ENCODE results near the gene RFXAP. TPM values are rescaled to one million over a fixed set of nuclear protein-coding genes. Genes with fewer than 3 reads are reported as not detected.

The RFXAP gene
- total and polyA plus RNA-seq, 2 experiments from 2014 or later = 1.8 to 2.2 TPM

- peak; percentile 45 for DNase-seq
- 67 to 70% methylated on average over 6 of the region's 6 CpGs for WGBS, 2 experiments (ENCODE audit: low coverage in 1 of 2, low lambda C conversion rate in 2 of 2, missing lambda C conversion rate in 2 of 2)
Observed at GRCh38 chr13:36848199-36848982, 29.4 kb downstream of the RFXAP start.

DNA sequence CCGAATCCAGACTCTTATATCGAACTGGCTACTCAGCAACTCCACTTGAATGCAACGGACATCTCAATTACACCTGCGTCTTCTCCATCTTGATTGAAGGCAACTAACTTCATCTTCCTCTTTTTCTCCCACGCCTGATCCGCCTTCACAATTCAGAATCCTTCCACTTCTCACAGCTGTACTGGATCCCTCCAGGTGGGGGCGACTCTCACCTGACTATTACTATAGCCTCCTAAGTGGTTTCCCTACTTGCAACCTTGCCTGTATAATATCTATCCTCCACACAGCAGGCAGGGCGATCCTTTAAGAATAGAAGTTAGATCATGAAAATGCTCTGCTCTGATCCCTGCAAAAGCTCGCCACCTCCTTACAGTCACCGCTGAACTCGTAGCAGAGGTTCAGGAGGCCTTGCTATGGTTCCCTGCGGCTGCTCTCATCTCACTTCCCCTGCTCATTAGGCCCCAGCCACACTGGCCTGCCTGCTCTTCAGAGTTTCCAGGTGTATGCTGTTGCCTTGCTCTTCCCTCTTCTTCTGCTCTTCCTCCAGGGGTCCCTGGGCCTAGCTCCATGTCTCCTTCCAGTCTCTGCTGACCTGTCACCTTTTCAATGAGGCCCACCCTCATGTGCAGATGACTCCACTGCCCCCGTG lies 31.9 kb downstream of the RFXAP start:
- Histone ChIP-seq H3K9me3 (ENCODE audit: low read depth) (no peaks in the 10 kb centered on the region), H3F3A (ENCODE audit: insufficient read depth) (no peaks in the 10 kb centered on the region), H3K9ac (no peak overlapping the region), H4K20me1 (ENCODE audit: insufficient read depth) (no peaks in the 10 kb centered on the region), H3K27me3 (replicated peaks; ENCODE audit: insufficient read depth) (no peaks in the 10 kb centered on the region), H3K9me2 (ENCODE audit: insufficient read depth) (no peaks in the 10 kb centered on the region), H3K27ac (no peak overlapping the region), H3K4me3 (no peak overlapping the region), H3K4me2 (ENCODE audit: unreplicated experiment) (no peak overlapping the region), H3K79me2 (ENCODE audit: insufficient read depth) (no peaks in the 10 kb centered on the region), H3K36me3 (ENCODE audit: low read depth) (no peaks in the 10 kb centered on the region), H3K4me1 (ENCODE audit: insufficient read depth) (no peaks in the 10 kb centered on the region), H2AFZ (no peak overlapping the region)
- in situ Hi-C loops (cut with MboI) = no loop called here
- WGBS, 2 experiments (ENCODE audit: low coverage in 1 of 2, low lambda C conversion rate in 2 of 2, missing lambda C conversion rate in 2 of 2) = 92 to 94% methylated on average over 13 of the region's 13 CpGs
- DNase-seq = peak; percentile 26
- TF ChIP-seq EZH2 (IDR thresholded peaks at IDR 0.05; ENCODE audit: insufficient read depth, poor library complexity, severe bottlenecking) = no peak
- TF ChIP-seq EZH2phosphoT487 (IDR thresholded peaks at IDR 0.05; ENCODE audit: insufficient read depth, low read depth) = no peak

More at GRCh38 chr13:36848199-36848982, 29.4 kb downstream of the RFXAP start:
- H3K36me3 ChIP-seq (ENCODE audit: low read depth) = no peaks in the 10 kb centered on the region
- no peaks in the 10 kb centered on the region for H3K9me2 ChIP-seq (ENCODE audit: insufficient read depth)
- in situ Hi-C loops (cut with MboI) = no loop called here
- no peak overlapping the region for H3K27ac ChIP-seq
- no peak overlapping the region for H3K4me3 ChIP-seq
- no peaks in the 10 kb centered on the region for H3F3A ChIP-seq (ENCODE audit: insufficient read depth)
- H2AFZ ChIP-seq = no peak overlapping the region
- no peak for TF ChIP-seq EZH2phosphoT487 (IDR thresholded peaks at IDR 0.05; ENCODE audit: insufficient read depth, low read depth)
- H3K9me3 ChIP-seq (ENCODE audit: low read depth) = no peaks in the 10 kb centered on the region
- H3K4me1 ChIP-seq (ENCODE audit: insufficient read depth) = no peaks in the 10 kb centered on the region
- H4K20me1 ChIP-seq (ENCODE audit: insufficient read depth) = no peaks in the 10 kb centered on the region
- H3K27me3 ChIP-seq (replicated peaks; ENCODE audit: insufficient read depth) = no peaks in the 10 kb centered on the region
- no peak overlapping the region for H3K4me2 ChIP-seq (ENCODE audit: unreplicated experiment)
- H3K79me2 ChIP-seq (ENCODE audit: insufficient read depth) = no peaks in the 10 kb centered on the region
- no peak overlapping the region for H3K9ac ChIP-seq

DNA sequence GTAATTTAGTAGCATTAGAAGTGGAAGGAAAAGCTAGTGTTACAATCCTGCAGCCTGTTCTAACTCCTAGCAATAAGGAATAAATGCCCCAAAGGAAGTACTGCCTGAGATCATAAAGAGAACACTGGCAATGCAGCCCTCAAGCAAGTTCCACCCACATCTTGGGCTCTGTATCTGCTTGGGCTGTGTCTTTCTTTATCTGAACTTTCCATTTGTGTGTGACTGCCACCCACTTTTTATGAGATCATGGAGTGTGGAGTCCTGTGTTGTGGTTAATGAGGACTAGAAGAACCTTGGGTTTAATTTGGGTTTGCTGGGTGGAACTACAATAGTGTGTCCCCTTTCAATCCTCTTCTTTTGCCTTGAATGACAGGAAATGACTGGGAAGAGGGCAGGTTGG lies 38.2 kb downstream of the RFXAP start:
- DNase-seq = peak; percentile 24

GRCh38 chr13:36858290-36858689 lies 39.3 kb downstream of the RFXAP start:
- TF ChIP-seq EZH2phosphoT487 (IDR thresholded peaks at IDR 0.05; ENCODE audit: insufficient read depth, low read depth) (no peak), EZH2 (IDR thresholded peaks at IDR 0.05; ENCODE audit: insufficient read depth, poor library complexity, severe bottlenecking) (no peak)
- H4K20me1 ChIP-seq (ENCODE audit: insufficient read depth) = no peaks in the 10 kb centered on the region
- peak; percentile 77 for DNase-seq
- no peak overlapping the region for H3K27ac ChIP-seq
- no peaks in the 10 kb centered on the region for H3F3A ChIP-seq (ENCODE audit: insufficient read depth)
- 0 out of 2 replicates have a peak, but pooled peaks cover 6% of the 10 kb centered on the region for H3K4me1 ChIP-seq (ENCODE audit: insufficient read depth)
- no peak overlapping the region for H3K4me2 ChIP-seq (ENCODE audit: unreplicated experiment)
- no peaks in the 10 kb centered on the region for H3K27me3 ChIP-seq (replicated peaks; ENCODE audit: insufficient read depth)
- H3K36me3 ChIP-seq (ENCODE audit: low read depth) = no peaks in the 10 kb centered on the region
- in situ Hi-C loops (cut with MboI) = loop anchor here (5.0 kb wide), 1 partner anchor 124 kb away; no protein-coding TSS in a partner anchor
- no peaks in the 10 kb centered on the region for H3K9me2 ChIP-seq (ENCODE audit: insufficient read depth)
- H3K79me2 ChIP-seq (ENCODE audit: insufficient read depth) = no peaks in the 10 kb centered on the region
- H3K4me3 ChIP-seq = no peak overlapping the region
- no peaks in the 10 kb centered on the region for H3K9me3 ChIP-seq (ENCODE audit: low read depth)
- WGBS, 2 experiments (ENCODE audit: low coverage in 1 of 2, low lambda C conversion rate in 2 of 2, missing lambda C conversion rate in 2 of 2) = 46 to 50% methylated on average over 3 of the region's 3 CpGs
- H2AFZ ChIP-seq = no peak overlapping the region
- no peak overlapping the region for H3K9ac ChIP-seq

More for the DNA sequence above, 38.2 kb downstream of the RFXAP start:
- H3K27me3 ChIP-seq (replicated peaks; ENCODE audit: insufficient read depth) = no peaks in the 10 kb centered on the region
- no peak overlapping the region for H3K4me3 ChIP-seq
- in situ Hi-C loops (cut with MboI) = loop anchor here (5.0 kb wide), 1 partner anchor 125 kb away; no protein-coding TSS in a partner anchor
- no peaks in the 10 kb centered on the region for H4K20me1 ChIP-seq (ENCODE audit: insufficient read depth)
- H3K9me3 ChIP-seq (ENCODE audit: low read depth) = no peaks in the 10 kb centered on the region
- no peak overlapping the region for H3K9ac ChIP-seq
- no peak for TF ChIP-seq EZH2 (IDR thresholded peaks at IDR 0.05; ENCODE audit: insufficient read depth, poor library complexity, severe bottlenecking)
- TF ChIP-seq EZH2phosphoT487 (IDR thresholded peaks at IDR 0.05; ENCODE audit: insufficient read depth, low read depth) = no peak
- no peak overlapping the region for H2AFZ ChIP-seq
- H3K9me2 ChIP-seq (ENCODE audit: insufficient read depth) = no peaks in the 10 kb centered on the region
- H3K79me2 ChIP-seq (ENCODE audit: insufficient read depth) = no peaks in the 10 kb centered on the region
- 0 out of 2 replicates have a peak, but pooled peaks cover 5% of the 10 kb centered on the region for H3K4me1 ChIP-seq (ENCODE audit: insufficient read depth)
- H3K4me2 ChIP-seq (ENCODE audit: unreplicated experiment) = no peak overlapping the region
- no peaks in the 10 kb centered on the region for H3F3A ChIP-seq (ENCODE audit: insufficient read depth)
- no peaks in the 10 kb centered on the region for H3K36me3 ChIP-seq (ENCODE audit: low read depth)
- H3K27ac ChIP-seq = no peak overlapping the region

Measured in GM23248 (cell line).